ENCODE data around the gene RBBP6. TPM values are rescaled to one million over a fixed set of nuclear protein-coding genes. Genes with fewer than 3 reads are reported as not detected.
A peak's percentile ranks its signal among the peaks of the same experiment; 100 is the strongest.

The RBBP6 gene
- total RNA-seq, 3 donors from 2014 or later (not counting 1 experiment from before 2014, with no cell fraction given) = 155 to 219 (median 173) TPM

DNA sequence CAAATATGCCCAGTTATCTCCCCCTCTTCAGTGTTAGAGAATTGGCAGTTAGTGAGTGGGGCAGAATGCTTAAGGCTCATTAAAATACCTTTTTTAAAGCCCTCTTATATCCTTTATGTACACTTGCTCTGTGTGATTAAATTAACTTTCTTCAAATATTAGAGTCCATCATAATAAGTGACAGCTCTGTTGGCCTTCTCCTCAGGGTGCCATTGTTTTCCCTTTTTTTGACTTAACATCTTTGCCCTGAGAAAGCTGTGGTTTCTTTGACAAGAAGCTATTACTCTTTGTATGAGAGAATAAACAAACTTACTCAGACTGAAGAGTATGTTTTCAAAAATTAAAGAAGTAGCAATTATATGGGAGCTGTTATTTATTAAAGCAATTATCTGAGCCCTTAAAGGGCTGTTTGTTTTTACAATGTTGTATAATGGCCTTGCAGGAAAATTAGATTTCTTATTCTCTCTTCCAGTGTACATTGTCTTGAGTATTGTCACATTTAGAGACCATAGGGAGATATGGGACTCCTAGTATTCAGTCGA, 13.4 kb downstream of the RBBP6 start:
- Mint-ChIP-seq H3K4me1 (peaks cover 42 to 54% of the 10 kb centered on the region in 2 donors), H3K27me3 (ENCODE audit: low read depth in 2 of 2) (no peaks in the 10 kb centered on the region), H3K4me3 (no peak overlapping the region), H3K27ac (peak overlapping the region; percentile 36 to 74), H3K9me3 (no peaks in the 10 kb centered on the region), H3K36me3 (peaks cover 19% of the 10 kb centered on the region)
- DNase-seq (no peak), ATAC-seq (no peak)
- Histone ChIP-seq H3K27ac (ENCODE audit: low read length) (no peak overlapping the region), H3K9me3 (ENCODE audit: control insufficient read depth, insufficient read depth, low read length) (no peaks in the 10 kb centered on the region), H3K4me1 (ENCODE audit: control insufficient read depth, insufficient read depth, low read length) (no peaks in the 10 kb centered on the region), H3K36me3 (ENCODE audit: control insufficient read depth, insufficient read depth, low read length) (peaks cover 61% of the 10 kb centered on the region), H3K27me3 (ENCODE audit: control insufficient read depth, insufficient read depth, low read length) (no peaks in the 10 kb centered on the region), H3K4me3 (ENCODE audit: low read length) (no peak overlapping the region)
- intact Hi-C loops (cut with micrococcal nuclease) = no loop called here
- TF ChIP-seq, protein P1, sequence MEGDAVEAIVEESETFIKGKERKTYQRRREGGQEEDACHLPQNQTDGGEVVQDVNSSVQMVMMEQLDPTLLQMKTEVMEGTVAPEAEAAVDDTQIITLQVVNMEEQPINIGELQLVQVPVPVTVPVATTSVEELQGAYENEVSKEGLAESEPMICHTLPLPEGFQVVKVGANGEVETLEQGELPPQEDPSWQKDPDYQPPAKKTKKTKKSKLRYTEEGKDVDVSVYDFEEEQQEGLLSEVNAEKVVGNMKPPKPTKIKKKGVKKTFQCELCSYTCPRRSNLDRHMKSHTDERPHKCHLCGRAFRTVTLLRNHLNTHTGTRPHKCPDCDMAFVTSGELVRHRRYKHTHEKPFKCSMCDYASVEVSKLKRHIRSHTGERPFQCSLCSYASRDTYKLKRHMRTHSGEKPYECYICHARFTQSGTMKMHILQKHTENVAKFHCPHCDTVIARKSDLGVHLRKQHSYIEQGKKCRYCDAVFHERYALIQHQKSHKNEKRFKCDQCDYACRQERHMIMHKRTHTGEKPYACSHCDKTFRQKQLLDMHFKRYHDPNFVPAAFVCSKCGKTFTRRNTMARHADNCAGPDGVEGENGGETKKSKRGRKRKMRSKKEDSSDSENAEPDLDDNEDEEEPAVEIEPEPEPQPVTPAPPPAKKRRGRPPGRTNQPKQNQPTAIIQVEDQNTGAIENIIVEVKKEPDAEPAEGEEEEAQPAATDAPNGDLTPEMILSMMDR (IDR thresholded peaks at IDR 0.05) = no peak
- whole genome bisulfite sequencing (ENCODE audit: insufficient coverage) = no CpG with 5 or more reads among the region's 1 CpG

DNA sequence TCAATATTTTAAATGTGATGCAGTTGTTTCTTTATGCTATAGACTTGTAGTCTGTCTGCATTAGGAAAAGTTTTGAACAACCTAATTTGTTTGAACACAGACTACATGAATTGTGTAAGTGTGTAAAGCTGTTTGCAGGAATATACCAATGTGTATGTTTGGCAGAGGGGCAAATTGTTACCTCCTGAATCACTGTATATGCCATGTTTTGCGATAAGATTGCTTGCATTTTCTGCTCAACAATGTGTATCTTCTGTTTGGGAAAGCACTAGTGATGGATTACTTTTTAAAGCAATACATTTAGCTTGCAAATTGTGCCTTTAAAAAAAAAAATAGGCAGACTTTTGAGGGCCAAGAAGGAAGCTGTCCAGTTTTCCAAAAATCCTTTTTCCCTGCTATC, 14.6 kb downstream of the RBBP6 start:
- Mint-ChIP-seq H3K4me3 (no peak overlapping the region), H3K4me1 (peaks cover 39 to 52% of the 10 kb centered on the region in 2 donors), H3K9me3 (no peaks in the 10 kb centered on the region), H3K36me3 (peaks cover 19% of the 10 kb centered on the region), H3K27ac (no peak overlapping the region), H3K27me3 (ENCODE audit: low read depth in 2 of 2) (no peaks in the 10 kb centered on the region)
- H3K36me3 ChIP-seq (ENCODE audit: control insufficient read depth, insufficient read depth, low read length) = peaks cover 66% of the 10 kb centered on the region
- WGBS (ENCODE audit: insufficient coverage) = 90% methylated on average over 1 of the region's 1 CpG
- intact Hi-C loops (cut with micrococcal nuclease) = no loop called here
- H3K4me1 ChIP-seq (ENCODE audit: control insufficient read depth, insufficient read depth, low read length) = no peaks in the 10 kb centered on the region
- ATAC-seq (no peak), DNase-seq (no peak)
- H3K27me3 ChIP-seq (ENCODE audit: control insufficient read depth, insufficient read depth, low read length) = no peaks in the 10 kb centered on the region
- no peak overlapping the region for H3K4me3 ChIP-seq (ENCODE audit: low read length)
- TF ChIP-seq, protein P1 (IDR thresholded peaks at IDR 0.05) = no peak
- H3K9me3 ChIP-seq (ENCODE audit: control insufficient read depth, insufficient read depth, low read length) = no peaks in the 10 kb centered on the region
- no peak overlapping the region for H3K27ac ChIP-seq (ENCODE audit: low read length)

DNA sequence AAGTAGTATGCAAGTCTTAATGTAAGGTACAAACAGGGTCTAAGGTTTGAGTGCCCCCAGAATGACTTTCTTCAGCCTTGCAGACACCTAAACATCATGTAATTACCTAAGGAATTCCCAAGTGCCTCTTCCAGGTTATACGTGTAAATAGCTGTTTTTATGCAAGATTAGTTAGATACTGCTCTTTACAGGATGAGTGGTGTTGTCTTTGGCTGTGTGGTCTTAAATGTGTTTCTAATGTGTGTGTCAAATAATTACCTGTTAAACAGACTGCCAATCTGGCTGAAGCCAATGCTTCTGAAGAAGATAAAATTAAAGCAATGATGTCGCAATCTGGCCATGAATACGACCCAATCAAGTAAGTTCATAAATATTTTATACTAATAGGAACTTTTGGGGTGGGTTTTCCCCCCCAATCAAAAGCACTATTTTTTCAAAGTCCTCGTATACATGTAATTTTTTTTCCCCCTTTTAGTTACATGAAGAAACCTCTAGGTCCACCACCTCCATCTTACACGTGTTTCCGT, 16.0 kb downstream of the RBBP6 start:
- no peak overlapping the region for H3K4me3 ChIP-seq (ENCODE audit: low read length)
- no peaks in the 10 kb centered on the region for H3K27me3 ChIP-seq (ENCODE audit: control insufficient read depth, insufficient read depth, low read length)
- no peak overlapping the region for H3K4me3 Mint-ChIP-seq
- no peaks in the 10 kb centered on the region for H3K4me1 ChIP-seq (ENCODE audit: control insufficient read depth, insufficient read depth, low read length)
- H3K27ac Mint-ChIP-seq = peak overlapping the region; percentile 21 to 40
- peaks cover 12% of the 10 kb centered on the region for H3K36me3 Mint-ChIP-seq
- H3K27ac ChIP-seq (ENCODE audit: low read length) = no peak overlapping the region
- 100% methylated on average over 4 of the region's 6 CpGs for WGBS (ENCODE audit: insufficient coverage)
- H3K4me1 Mint-ChIP-seq = peaks cover 25 to 38% of the 10 kb centered on the region in 2 donors
- no peaks in the 10 kb centered on the region for H3K27me3 Mint-ChIP-seq (ENCODE audit: low read depth in 2 of 2)
- H3K9me3 Mint-ChIP-seq = no peaks in the 10 kb centered on the region
- H3K36me3 ChIP-seq (ENCODE audit: control insufficient read depth, insufficient read depth, low read length) = peaks cover 65% of the 10 kb centered on the region
- intact Hi-C loops (cut with micrococcal nuclease) = no loop called here
- DNase-seq (no peak), ATAC-seq (no peak)
- H3K9me3 ChIP-seq (ENCODE audit: control insufficient read depth, insufficient read depth, low read length) = no peaks in the 10 kb centered on the region
- TF ChIP-seq, protein P1 (IDR thresholded peaks at IDR 0.05) = no peak

DNA sequence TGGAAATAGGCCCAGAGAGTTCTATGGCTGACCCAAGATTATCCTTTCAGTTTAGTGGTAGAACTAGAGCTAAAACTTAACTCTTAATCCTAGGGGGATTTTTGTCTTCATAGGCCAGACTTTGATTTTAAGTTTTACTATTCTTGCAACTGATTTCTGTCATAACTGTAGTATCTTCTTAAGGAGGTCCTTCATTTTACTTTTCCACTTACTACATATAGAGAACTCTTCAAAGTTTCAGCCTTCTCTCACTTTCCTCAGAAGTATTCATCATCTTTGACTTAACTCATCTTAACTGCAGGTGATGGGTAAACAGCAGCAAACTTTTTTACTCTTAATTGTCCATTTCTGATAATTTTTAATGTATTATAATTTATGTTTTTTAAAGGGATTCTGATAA, 23.4 kb downstream of the RBBP6 start:
- Mint-ChIP-seq H3K36me3 (peaks cover 14% of the 10 kb centered on the region), H3K27ac (peak overlapping the region in 1 of 2 donors; percentile 30), H3K4me1 (no peaks in the 10 kb centered on the region), H3K9me3 (no peaks in the 10 kb centered on the region), H3K27me3 (ENCODE audit: low read depth in 2 of 2) (no peaks in the 10 kb centered on the region), H3K4me3 (no peak overlapping the region)
- DNase-seq (no peak), ATAC-seq (no peak)
- Histone ChIP-seq H3K36me3 (ENCODE audit: control insufficient read depth, insufficient read depth, low read length) (peaks cover 92% of the 10 kb centered on the region), H3K4me1 (ENCODE audit: control insufficient read depth, insufficient read depth, low read length) (no peaks in the 10 kb centered on the region), H3K9me3 (ENCODE audit: control insufficient read depth, insufficient read depth, low read length) (no peaks in the 10 kb centered on the region), H3K4me3 (ENCODE audit: low read length) (no peak overlapping the region), H3K27me3 (ENCODE audit: control insufficient read depth, insufficient read depth, low read length) (no peaks in the 10 kb centered on the region), H3K27ac (ENCODE audit: low read length) (no peak overlapping the region)
- TF ChIP-seq, protein P1 (IDR thresholded peaks at IDR 0.05) = no peak
- intact Hi-C loops (cut with micrococcal nuclease) = no loop called here
